CD4-positive, alpha-beta T cell treated with Interleukin-10 for 1 hour (primary cell): ENCODE results near the gene PICALM.
"Not testable (repeated sequence)": the region's sequence is repeated elsewhere in the genome, so short reads cannot be mapped to it uniquely, and the experiment has no call there.

Source experiments
- DNase-seq: peaks from one replicate; pipeline ENCODE4 v3.0.0-alpha.2; 2020

The PICALM gene

GRCh38 chr11:85967457-85967856 is 101.4 kb downstream of the PICALM start:
- DNase-seq: no peak

DNA sequence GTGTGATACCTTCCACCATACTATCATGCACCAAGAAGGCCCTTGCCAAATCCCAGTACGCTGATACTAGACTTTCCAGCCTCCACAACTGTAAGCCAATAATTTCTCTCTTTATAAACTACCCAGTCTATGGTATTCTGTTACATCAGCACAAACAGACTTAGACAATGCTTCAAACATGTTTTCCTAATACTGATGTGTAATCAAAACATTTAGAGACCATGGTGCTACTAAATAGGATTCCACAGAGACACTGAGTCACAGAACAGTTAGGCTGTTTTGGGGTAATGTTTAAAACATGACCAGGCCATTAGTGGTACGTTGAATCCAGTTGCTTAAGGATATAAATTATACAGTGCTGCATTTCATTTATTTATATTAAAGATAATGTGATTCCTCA is 103.7 kb downstream of the PICALM start:
- no peak for DNase-seq

DNA sequence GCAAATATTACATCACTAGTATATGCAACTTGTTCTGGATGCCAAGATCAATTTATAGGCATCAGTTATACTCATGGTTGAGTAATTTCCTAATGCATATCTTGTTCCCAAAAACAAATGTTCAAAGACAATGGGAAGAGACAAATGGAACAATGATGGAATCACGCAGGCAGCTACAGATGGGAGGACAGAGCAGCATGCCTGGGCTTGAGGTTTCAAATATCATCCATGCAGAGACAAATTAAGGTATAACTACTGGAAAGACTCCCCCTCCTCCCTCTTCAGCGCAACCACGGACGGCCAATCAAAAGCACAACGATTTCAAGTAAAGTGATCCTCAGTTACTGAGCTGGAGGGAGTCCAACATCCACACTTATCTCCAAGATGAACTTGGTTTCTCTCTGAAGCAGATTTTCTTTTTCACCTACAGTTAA is 106.9 kb downstream of the PICALM start:
- DNase-seq: no peak

GRCh38 chr11:85961130-85961529 is 107.8 kb downstream of the PICALM start:
- DNase-seq: no peak

DNA sequence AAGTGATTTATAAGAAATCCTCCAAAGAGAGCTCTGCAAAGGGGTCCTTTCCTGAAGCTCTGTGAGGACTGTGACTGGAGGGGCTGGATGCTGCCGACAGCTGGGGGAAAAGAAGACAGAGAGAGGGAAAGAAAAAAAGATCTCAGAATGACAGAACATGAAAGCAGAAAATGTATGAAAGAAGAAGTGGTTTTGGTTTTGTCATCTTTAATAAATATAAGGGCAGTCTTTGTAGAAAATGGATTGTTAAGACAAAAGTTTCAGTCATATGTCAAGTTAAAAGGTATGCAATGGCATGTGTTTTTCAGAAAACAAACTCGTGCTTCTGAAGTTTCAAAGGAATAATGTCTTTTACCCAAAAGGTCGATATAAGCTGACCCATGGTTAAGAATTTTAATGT is 108.2 kb downstream of the PICALM start:
- DNase-seq: no peak

- no peak for DNase-seq
Observed at GRCh38 chr11:85955531-85955930, 113.4 kb downstream of the PICALM start.

DNA sequence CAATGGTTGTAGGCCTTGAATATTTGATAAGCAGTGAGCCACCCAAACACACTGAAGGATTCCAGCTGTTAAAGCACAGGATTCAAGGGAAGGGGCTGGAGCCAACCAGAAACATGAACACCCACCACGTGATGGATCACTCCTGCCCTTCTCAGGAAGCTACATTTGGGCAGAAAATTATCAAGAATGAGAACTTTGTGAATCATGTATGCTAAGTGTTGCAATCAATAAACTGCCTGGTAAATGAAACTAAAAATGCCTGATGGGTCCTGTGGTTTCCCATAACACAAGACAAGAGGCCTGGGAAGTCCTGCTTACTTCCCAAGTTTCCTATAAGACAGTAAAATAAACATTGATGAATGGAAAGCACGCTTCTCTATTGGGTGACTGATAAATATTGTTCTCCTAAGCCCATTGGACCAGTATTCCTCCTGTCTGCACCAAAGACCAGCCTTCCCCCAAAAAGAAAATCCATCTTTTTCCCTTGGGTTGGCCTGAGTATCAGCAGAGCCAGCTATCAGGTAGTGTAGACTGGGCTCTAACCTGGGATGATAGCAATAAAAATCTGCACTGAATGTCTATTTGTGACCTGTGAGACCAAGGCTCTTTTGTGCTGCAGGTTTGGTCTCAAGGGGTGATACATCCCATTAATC is 115.3 kb downstream of the PICALM start:
- DNase-seq: no peak

DNA sequence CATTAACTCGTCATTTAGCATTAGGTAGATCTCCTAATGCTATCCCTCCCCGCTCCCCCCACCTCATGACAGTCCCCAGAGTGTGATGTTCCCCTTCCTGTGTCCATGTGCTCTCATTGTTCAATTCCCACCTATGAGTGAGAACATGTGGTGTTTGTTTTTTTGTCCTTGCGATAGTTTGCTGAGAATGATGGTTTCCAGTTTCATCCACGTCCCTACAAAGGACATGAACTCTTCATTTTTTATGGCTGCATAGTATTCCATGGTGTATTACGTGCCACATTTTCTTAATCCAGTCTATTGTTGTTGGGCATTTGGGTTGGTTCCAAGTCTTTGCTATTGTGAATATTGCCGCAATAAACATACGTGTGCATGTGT is 116.8 kb downstream of the PICALM start:
- DNase-seq: not testable (repeated sequence)

DNA sequence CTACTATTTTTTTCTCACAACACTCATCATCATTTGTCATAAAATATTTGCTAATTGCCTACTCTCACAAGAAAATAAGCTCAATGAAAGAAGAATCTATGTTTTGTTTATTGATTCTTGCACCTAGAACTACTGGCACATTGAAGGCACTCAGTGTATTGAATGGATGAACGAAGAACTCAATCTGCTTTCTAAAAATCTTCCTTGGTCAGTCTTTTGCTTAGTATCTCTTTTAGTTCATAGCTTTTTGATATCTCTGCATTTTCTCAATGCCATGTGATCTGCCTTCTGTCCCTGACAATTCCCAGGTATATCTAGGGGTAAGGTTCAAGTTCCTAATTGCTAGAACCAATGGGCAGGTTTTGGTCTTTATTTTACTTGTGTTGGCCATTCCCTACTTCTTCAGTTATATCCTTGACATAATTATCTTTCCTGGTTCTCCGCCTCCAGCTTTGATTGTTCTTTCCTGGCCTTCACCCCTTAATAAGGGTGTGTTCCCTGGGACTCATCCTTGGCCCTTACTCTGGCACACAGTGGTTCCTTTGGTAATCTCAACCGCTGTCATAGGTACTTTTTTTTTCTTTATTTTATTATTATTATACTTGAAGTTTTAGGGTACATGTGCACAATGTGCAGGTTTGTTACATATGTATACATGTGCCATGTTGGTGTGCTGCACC is 117.3 kb downstream of the PICALM start:
- no peak for DNase-seq

GRCh38 chr11:85951049-85951405 is 117.9 kb downstream of the PICALM start:
- DNase-seq: no peak

DNA sequence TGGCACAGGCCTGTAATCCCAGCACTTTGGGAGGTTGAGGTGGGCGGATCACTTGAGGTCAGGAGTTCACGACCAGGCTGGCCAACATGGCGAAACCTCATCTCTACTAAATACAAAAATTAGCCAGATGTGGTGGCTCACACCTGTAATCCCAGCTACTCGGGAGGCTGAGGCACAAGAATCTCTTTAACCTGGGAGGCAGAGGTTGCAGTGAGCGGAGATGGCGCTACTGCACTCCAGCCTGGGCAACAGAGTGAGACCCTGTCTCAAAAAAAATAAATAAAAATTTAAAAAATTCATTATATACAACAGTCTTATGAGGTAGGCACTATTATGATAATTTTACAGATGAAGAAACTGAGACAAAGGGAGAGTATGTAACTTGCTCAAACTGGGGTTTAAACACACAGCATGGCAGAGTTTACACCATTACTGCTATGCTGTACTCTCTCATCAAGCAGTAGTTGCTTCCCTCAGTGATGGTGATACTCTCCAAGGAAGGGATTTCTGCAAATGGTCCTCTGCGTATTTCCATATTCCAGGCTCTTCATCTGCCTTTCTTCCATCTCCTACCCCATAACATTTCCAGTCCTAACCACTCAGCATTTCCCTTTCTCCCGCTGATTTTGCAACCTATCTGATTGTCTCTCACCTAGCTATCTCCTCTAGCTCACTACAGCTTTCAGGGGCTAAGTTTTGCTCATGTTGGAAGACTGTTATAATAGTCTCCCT is 118.4 kb downstream of the PICALM start:
- DNase-seq: no peak

- DNase-seq: no peak
Observed at GRCh38 chr11:85949798-85950197, 119.1 kb downstream of the PICALM start.

DNA sequence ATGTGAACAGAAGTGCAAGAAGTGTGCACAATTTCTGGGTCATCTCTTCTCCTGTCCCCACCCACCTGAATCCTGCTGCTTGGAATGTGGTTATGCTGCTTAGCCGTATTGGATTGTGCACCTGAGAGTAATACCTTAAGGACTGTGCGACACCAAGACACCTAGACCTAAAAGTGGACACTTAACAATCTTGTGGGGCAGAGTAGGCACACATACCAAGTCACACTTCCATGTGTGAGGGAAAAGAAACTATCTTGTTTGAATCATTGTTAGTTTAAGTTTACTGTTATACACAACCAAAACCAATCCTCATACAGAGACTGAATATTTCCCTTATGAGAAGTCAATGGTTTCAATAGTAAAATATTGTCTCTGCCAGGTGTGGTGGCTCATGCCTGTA is 120.0 kb downstream of the PICALM start:
- no peak for DNase-seq

DNA sequence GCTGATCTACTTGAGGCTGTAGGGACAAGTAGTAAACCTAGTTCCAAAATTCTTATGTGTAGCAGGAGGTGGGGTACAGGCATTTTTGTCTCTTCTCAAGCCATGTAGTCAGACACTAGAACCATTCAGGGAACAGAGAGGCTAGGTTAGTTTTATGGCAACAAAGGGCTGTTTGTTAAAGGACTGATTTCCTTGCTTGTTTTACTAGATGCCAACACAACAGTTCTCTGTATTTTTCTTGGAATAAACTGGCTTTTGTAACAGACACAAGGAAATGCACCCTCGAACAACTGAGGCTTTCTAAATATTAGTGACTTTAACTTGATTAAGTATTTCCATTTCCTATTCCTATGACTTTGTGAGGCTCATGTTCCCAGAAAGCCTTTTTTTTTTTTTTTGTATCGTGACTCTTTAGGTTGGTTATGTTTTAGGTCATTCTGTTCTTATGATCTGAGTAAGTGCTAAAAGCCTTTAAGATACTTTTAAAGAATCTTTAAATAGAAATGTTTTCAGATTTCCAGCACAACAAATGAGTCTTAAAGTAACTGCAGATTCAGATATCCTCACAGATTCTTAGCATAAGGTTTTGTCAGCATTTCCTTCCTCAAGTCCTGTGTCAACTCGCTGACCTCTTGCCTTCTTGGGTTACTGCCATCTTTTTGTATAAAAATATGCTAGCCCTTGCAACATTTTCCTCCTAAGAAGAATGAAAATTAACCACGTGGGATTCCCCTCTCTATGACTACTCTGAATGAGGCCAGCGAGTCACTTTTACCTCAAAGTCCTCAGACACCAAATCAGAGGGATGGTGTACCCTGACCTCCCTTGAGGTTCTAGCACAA is 121.2 kb downstream of the PICALM start:
- DNase-seq: no peak

DNA sequence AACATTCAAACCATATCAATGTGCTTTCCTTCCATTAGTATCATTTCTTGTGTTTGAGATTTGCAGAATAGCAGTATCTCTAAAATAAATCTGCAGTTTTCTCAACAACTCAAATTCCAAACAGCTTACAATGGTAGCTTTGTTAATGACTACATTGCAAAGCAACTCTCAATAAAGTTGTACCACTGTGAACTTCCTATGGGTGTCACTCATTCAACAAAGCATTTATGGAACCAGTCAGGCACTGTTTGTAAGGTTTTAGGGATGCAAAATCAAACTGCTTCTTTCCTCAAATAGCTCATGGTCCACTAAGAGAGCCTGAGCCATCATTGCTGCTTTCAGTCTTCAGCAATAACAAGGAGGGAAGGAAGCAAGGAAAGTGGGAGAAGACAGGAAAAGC is 122.7 kb downstream of the PICALM start:
- no peak for DNase-seq

DNA sequence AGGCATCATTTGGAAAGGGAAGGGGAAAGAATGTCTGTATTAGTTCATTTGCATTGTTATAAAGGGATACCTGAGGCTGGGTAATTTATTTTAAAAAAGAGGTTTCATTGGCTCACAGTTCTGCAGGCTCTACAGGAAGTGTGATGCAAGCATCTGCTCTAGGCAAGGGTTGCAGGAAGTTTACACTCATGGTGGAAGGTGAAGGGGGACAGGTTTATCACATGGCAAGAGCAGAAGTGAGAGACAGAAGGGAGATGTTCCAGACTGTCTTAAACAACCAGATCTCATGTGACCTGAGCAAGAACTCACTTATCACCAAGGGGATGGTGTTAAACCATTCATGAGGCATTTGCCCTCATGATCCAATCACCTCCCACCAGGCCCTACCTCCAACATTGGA is 123.1 kb downstream of the PICALM start:
- DNase-seq: no peak

GRCh38 chr11:85945296-85945695 is 123.6 kb downstream of the PICALM start:
- DNase-seq: no peak

- peak; percentile 27 for DNase-seq
Observed at GRCh38 chr11:85941380-85941973, 127.4 kb downstream of the PICALM start.

GRCh38 chr11:85939099-85940015 is 129.5 kb downstream of the PICALM start:
- no peak for DNase-seq

GRCh38 chr11:85937835-85938234 is 131.0 kb downstream of the PICALM start:
- no peak for DNase-seq

DNA sequence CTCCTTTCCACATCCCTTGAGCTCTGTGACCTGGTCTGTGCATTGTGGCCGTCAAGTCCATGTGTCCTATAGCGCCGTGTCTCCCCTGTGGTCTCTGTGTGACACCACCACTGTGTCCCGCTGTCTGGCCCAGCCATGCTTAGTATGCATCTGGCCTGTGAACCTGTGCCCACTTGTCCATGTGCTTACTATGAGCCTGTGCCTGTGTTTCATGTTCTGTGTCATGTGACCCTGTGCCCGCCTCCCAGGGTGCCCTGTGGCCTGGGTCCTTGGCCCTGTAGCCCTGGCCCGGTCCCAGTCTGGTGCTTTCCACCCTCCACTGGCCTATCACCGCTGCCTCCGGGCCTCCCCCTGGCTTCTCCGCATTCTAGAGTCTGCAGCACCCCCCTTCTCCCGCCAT is 133.1 kb downstream of the PICALM start:
- no peak for DNase-seq
